SH-SY5Y (cell line): ENCODE measurements around the gene SNX9.

Experiments
- GATA2 ChIP-seq: IDR thresholded peaks from 2 replicates; pipeline ENCODE4 v1.6.1; 2011; ENCODE audit warnings: mild to moderate bottlenecking, low read depth, low read length
- GATA3 ChIP-seq: IDR thresholded peaks from 2 replicates; pipeline ENCODE4 v1.6.1; 2011; ENCODE audit warnings: low read depth, mild to moderate bottlenecking, low read length, moderate library complexity

SNX9 gene

DNA sequence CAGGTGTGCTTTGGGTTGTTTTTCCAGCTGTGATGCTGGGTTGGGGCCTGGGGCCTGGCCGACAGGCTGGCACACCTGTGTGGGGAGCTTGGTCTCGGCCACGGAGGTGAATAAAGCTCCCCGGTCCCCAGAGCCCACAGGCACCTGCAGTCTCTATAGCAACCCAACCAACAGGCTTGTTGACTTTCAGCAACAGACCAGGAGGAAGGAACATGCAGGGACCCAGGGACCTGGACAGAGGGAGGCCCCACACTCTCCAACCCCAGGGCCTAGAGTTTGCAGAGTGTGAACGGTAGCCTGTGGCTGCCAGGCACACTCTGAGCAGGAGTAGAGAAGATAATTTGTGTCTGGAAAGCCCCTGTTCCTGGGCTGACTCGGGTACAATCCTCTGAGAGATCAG lies 144.0 kb downstream of the SNX9 start:
- no peak for TF ChIP-seq GATA2
- TF ChIP-seq GATA3, result no peak

- TF ChIP-seq GATA3, result no peak
- TF ChIP-seq GATA2, result no peak
Measured at GRCh38 chr6:157967486-157967885, 144.4 kb downstream of the SNX9 start.

DNA sequence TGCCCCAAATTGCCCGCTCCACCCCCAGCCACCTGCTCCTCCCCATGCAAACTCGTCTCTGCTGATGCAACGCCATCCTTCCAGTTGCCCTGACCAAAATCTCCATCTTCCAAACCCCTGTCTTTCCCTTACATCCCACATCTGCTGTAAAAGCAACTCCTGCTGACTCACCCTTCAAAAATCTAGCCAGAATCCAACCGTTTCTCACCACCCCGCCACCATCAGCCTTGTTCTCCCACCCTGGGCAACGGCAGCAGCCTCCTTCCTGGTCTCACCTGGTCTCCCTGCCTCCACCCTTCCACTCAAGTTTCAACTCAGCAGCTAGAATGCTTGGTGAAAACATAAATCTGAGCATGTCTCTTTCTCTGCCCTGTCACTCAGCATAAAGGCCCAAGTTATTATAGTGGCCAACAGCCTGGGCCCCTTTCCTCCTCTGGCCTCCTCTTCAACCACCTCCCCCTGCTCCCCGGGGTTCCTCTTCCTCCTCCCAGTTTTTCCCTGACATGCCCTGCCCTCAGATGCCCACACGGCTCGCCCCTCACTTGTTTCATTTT lies 151.4 kb downstream of the SNX9 start:
- no peak for TF ChIP-seq GATA3
- TF ChIP-seq GATA2, result no peak

GRCh38 chr6:157974967-157975366 lies 151.9 kb downstream of the SNX9 start:
- TF ChIP-seq GATA3, result no peak
- TF ChIP-seq GATA2, result no peak

- no peak for TF ChIP-seq GATA2
Measured at GRCh38 chr6:157975456-157975855, 152.4 kb downstream of the SNX9 start.

DNA sequence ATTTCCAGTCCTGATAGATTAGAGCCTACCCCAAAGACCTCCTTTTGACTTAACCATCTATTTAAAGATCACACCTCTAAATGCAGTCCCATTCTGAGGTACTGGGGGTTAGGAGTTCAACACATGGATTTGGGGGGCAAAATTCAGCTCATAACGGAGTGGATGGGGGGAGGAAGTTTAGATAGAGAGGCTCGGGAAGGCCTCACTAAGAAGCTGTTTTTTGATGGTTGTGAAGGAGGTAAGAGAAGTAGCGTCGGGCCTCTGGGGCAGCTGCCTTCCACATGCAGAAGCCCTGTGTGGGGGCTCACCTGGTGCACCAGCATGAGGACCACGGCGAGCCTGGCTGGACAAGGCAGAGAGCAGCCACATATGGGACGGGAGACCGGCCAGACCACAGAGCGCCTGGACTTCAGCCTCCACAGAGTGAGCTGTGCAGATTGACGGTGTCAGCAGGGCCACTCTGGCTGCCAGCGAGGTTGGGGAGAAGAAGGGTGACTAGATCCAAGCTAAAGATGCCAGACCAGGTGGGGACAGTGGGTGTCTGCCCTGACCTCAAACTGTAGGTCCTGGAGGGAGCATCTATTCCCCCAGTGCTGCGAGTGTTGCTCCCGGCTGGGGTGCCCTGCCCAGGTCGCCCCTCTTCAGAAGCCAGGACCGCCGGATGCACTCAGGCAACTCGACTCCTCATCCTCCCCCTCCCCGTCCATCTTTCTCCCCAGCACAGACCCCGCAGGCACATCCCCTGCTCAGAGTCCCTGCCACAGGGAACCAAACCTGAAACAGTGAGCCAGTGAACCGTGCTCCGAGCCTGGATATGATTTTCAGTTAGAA lies 153.5 kb downstream of the SNX9 start:
- no peak for TF ChIP-seq GATA3
- TF ChIP-seq GATA2, result no peak

- TF ChIP-seq GATA3 (no peak), GATA2 (no peak)
Measured at GRCh38 chr6:157977176-157977804, 154.2 kb downstream of the SNX9 start.

DNA sequence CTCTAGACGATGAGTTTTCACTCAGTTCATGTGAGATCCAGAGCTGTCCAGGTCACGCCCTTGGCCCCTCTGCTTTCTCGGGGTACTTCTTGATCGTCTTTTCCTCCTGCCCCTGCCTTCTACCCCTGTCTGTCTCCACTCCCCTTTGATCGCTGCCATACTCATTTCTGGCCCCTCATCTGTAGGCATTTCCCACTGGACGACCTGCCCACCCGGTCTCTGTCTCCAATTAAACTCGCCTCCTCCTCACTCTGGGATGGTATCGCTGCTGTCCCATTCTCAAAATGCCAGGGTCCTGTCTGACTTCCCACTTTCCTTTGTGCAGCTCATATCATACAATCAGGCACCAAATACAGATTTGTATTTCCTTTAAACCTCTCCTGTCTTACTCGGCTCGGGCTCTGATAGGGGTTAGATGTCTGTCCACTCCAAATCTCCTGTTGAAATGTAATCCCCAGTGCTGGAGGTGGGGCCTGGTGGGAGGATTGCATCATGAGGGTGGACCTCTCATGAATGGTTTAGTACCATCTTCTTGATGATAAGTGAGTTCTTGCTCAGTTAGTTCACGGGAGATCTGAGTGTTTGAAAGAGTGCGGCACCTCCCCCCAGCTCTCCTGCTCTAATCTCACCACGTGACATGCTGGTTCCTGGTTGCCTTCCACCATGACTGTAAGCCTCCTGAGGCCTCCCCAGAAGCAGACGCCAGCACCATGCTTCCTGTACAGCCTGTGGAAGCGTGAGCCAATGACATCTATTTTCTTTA lies 155.2 kb downstream of the SNX9 start:
- TF ChIP-seq GATA3 (no peak), GATA2 (no peak)

DNA sequence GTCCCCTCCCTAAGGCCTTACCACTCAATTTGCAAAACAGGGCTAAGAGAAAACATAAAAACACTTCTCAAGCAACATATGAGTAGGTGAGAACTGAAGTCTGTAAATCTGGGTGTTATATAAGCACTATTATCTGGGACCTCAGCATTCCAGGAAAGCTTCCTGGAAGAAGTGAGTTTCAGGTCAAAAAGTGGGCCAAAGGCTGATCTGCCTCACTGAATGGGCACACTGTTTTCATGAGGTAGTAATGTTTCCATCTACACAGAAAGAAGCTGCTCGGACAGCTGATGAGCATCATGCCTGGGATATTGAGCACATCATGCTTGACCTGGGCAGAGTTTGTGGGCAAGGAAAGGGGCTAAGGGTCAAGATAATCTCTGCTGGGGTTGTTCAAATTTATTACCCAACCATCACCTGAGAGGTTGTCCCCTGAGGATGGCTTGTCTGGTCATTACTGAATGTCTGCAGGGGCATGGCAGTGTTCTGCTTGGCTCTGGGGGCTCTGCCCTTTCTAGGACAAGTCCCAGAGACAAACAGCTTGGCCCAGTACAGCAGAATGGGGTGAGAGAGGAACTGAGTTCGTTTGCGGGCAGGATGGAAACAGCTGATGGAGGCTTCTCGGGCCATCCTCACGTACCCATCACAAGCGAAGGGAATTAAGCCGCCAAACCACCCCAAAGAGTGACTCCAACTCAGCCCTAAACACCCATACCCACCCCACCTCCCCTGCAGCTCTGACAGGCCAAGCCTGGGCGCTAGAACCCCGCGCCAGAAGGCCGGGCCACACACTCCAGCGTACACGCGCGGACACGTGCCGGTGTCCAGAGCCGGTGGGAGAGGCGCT lies 157.5 kb downstream of the SNX9 start:
- TF ChIP-seq GATA2, result no peak
- TF ChIP-seq GATA3, result no peak

- TF ChIP-seq GATA3, result no peak
- no peak for TF ChIP-seq GATA2
Measured at GRCh38 chr6:157981132-157981394, 158.0 kb downstream of the SNX9 start.

GRCh38 chr6:157981395-157982101 lies 158.5 kb downstream of the SNX9 start, which contains the start of gene SYNJ2:
TSS of gene SYNJ2 (plus strand) at chr6:157981863. CDS start at chr6:157981962, 99 bp downstream.
- TF ChIP-seq GATA3 (no peak), GATA2 (no peak)

GRCh38 chr6:157982102-157982562 lies 159.1 kb downstream of the SNX9 start:
- no peak for TF ChIP-seq GATA2
- TF ChIP-seq GATA3, result no peak
